Smooth muscle cell of the coronary artery (primary cell): Measurements from ENCODE around the gene C19orf53. TPM values are rescaled to one million over a fixed set of nuclear protein-coding genes. Genes with fewer than 3 reads are reported as not detected.

ENCODE experiments used
- total RNA-seq: library from RNA; depleted of rRNA; stranded (reverse); fragments of >200 nt; gene quantifications from 2 replicates; pipeline ENCODE4 v1.2.3, GENCODE V29; 2014; ENCODE audit warnings: low replicate concordance

The C19orf53 gene
- total RNA-seq: 40.6 and 70.4 TPM in 2 replicates

DNA sequence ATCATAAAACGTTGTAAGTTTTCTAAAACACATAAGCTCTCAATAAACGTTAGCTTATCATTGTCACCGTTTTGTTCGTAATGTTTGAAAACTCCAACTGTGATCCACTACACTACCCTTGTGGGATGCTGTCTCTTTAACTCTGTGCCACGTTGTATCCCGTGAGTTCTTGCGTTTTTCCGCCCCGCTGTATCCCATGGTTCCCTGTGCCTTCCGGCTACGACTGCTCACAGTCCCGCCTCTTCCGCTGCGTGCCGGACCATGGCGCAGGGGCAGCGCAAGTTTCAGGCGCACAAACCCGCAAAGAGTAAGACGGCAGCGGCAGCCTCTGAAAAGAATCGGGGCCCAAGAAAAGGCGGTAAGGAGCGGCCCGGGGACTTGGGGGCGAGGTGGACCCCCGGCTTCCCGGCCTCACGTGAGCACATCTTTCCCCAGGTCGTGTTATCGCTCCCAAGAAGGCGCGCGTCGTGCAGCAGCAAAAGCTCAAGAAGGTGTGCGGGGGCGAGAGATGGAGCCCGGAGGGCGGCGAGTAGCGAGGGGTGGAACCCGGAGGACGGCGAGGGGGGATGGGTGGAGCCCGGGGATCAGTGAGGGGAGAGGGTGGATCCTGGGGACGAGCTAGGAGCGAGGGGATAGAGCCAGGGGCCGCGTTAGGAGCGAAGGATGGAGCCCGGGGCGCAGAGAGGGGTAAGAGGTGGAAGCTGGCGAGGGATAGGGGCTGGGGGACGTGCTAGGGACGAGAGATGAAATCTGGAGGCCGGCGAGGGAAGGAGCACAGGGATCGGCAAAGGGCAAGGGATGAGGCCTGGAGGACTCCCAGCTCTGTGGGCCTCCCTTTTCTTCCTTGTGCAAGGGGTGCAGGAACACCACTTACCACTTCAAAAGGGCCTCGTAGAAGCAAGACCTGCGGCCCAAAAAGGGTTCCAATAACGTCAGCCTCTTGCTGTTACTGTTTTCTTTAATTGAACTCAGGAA, at the start of gene C19orf53:
TSS of gene C19orf53 (plus strand) at position 240 of the 975 bp plus-strand sequence. CDS start at position 262, 22 bp downstream.

DNA sequence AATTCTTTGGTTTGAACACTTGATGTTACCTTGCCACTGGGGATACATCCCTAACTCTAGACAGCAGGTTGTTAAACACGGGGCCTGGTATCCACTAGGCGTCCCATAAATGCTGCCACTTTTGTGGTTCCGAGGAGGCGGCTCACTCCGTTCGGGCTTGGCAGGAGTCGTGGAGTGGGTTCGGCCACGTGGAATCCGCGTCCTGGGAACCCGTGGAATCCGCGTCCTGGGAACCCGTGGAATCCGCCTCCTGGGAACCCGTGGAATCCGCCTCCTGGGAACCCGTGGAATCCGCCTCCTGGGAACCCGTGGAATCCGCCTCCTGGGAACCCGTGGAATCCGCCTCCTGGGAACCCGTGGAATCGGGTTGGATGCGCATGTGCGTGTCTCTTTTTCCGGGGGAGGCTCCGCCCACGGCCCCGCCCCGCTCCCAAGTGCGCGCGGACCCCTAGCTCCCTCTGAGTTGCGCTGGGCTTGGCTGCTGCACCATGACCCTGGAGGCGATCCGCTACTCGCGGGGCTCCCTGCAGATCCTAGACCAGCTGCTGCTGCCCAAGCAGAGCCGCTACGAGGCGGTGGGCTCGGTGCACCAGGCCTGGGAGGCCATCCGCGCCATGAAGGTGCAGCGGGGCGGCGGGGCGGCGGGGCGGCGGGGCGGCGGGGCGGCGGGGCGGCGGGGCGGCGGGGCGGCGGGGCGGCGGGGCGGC, 10.0 kb upstream of the C19orf53 start, which contains the start of gene MRI1:
TSS of gene MRI1 (plus strand) at position 422 of the 707 bp plus-strand sequence. CDS start at position 489, 67 bp downstream.

DNA sequence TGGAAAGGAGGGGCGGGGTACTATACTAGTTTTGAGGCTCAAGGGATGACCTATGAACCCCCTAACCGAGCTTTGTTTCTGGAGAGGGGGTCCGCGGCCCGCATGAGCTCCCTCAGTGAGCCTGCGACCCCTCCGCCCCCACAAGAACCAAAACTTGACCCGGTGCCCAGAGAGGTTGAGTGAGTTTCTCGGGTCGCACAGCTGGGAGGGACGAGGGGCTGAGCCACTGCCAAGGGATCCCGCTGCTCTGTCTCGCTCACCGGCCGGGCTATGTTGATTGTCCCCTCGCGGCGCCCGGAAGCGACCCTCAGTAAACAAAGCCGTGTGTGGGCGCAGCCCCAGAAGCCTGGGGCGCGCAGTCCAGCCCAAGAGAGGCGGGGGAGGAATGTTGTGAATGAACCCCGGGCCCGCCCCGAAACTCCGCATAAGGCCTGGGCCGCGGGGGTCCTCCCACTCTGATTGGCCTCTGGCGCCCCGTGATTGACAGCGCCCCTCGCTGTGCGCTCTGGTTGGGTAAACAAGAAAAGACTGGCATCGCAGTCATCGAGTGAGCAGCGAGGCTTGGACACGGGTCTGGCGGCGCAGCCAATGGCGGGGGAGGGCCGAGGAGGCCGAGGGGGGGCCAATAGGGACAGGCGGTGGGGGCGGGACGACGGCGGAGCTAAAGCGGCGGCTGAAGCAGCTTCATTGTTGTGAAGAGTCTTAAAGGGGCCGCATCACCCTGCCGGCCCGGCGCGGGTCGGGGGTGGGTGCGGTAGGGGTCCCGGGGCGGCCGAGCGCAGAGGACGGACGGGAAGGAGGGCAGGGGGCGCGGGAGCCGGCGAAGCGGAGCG, 20.7 kb downstream of the C19orf53 start, which contains the start of gene ZSWIM4:
TSS of gene ZSWIM4 (plus strand) at position 687 of the 833 bp plus-strand sequence. CDS start 206 bp downstream, outside the sequence.

Other genes starting within 250 kb of the C19orf53 start
- gene MRI1, start 9.9 kb upstream of the C19orf53 start, total RNA-seq: 18.0 and 21.6 TPM in 2 replicates
- gene ZSWIM4, start 21.0 kb downstream of the C19orf53 start, total RNA-seq: 2.2 and 9.8 TPM in 2 replicates
- 0.45 TPM in 1 of 2 replicates, not detected in the other for gene NANOS3, start 102.7 kb downstream of the C19orf53 start, total RNA-seq
- gene BRME1, start 131.7 kb downstream of the C19orf53 start, total RNA-seq: 0.12 and 0.45 TPM in 2 replicates
- gene CC2D1A, start 131.7 kb downstream of the C19orf53 start, total RNA-seq: 4.8 and 6.4 TPM in 2 replicates
- gene PODNL1, start 164.0 kb downstream of the C19orf53 start, total RNA-seq: 0.90 and 1.1 TPM in 2 replicates
- gene DCAF15, start 178.1 kb downstream of the C19orf53 start, total RNA-seq: 7.7 and 8.1 TPM in 2 replicates
- gene RFX1, start 231.9 kb downstream of the C19orf53 start, total RNA-seq: 0.94 and 1.9 TPM in 2 replicates